NCI-H128 (cell line): Measurements from ENCODE around the gene TSPAN11.

Experiments used
- DNase-seq: peaks from one replicate; lab custom pipeline; 2025; ENCODE audit not compliant: unreplicated experiment; lab: John Stamatoyannopoulos, UW

The TSPAN11 gene

GRCh38 chr12:30910038-30910350, 16.6 kb upstream of the TSPAN11 start:
- no peak for DNase-seq

GRCh38 chr12:30911207-30911606, 15.3 kb upstream of the TSPAN11 start:
- DNase-seq = no peak

GRCh38 chr12:30913323-30913722, 13.2 kb upstream of the TSPAN11 start:
- DNase-seq = no peak

GRCh38 chr12:30914986-30915591, 11.5 kb upstream of the TSPAN11 start:
- DNase-seq = no peak

GRCh38 chr12:30923057-30923456, 3.5 kb upstream of the TSPAN11 start:
- no peak for DNase-seq

GRCh38 chr12:30925607-30926242, 823 bp upstream of the TSPAN11 start:
- no peak for DNase-seq

DNA sequence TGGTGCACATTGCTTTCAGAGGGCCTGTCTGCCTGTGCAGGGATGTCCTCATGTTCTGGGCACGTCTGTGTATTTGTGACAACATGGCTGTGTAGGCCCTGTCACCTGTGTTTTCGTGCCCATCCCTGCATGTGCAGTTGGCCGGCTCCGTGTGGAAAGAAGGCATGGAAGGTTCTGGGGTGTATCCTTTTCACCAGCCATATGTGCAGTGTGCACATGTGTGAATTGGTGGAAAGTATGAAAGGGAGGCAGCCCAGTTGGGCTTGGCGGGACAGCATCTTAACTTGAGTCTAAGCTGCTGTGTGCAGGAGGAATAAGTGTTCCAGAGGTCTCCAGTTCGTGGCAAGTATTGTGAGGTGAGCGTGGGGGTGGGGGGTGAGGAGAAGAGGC, 669 bp downstream of the TSPAN11 start:
- no peak for DNase-seq

GRCh38 chr12:30928356-30929244, 2.1 kb downstream of the TSPAN11 start:
- no peak for DNase-seq

- no peak for DNase-seq
Observed at GRCh38 chr12:30930238-30930637, 3.7 kb downstream of the TSPAN11 start.

- no peak for DNase-seq
Observed at GRCh38 chr12:30930641-30931040, 4.1 kb downstream of the TSPAN11 start.

- DNase-seq = no peak
Observed at GRCh38 chr12:30932881-30933280, 6.3 kb downstream of the TSPAN11 start.

- DNase-seq = no peak
Observed at GRCh38 chr12:30934811-30935210, 8.3 kb downstream of the TSPAN11 start.

DNA sequence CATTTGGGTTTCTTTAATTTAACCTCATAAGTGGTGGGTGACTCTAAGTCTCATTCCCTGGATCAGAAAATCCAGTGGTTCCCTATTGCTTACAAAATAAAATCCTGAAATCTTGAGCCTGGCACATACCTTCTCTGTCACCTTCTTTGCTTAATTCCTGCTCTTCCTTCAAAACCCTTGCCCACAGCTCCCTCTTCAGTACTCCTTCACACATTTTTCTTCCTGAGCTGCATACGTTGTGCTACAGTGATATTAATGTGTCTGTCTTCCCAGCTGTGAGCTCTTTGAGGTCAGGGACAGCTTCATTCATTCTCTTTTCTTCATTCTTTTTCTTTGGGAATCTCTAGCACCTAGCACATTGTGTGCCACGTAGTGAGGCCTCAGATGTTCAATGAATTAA, 9.5 kb downstream of the TSPAN11 start:
- no peak for DNase-seq

DNA sequence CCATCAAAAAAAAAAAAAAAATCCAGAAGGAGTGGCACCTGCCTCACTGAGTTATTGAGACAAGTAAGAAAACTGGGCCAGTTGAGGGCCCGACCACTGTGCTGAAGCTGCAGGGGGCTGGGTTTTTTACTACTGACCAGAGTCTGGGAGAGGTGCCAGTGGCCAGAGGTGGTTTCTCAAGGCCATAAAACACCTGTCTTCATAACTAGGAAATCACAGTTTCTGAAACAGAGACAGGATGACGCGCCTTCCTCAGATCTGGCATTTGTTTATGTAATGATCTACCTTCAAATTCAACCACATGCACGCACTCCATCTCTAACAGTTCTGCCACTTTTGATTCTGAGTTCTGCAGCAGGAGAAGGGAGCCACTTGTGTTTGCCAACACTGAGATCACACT, 12.7 kb downstream of the TSPAN11 start:
- DNase-seq = no peak

DNA sequence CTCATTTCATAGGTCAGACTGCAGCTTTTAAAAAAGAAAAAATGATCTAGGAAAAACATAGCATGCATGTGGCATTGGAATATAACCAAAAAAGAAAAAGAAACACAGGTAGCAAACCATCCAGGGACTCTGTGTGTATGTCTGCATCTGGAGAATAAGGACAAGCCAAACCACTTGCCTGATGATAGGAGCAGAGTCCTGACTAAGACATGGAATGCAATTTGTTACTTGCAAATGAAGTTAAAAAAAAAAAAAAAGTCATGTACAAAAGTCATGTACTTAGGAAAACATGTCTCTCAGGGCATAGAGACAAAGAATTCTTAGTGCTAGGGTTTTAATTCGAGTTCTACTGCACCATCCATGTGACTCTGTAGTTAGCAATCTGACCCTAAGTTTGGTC, 15.9 kb downstream of the TSPAN11 start:
- DNase-seq = no peak

- DNase-seq = no peak
Observed at GRCh38 chr12:30942936-30943335, 16.4 kb downstream of the TSPAN11 start.

DNA sequence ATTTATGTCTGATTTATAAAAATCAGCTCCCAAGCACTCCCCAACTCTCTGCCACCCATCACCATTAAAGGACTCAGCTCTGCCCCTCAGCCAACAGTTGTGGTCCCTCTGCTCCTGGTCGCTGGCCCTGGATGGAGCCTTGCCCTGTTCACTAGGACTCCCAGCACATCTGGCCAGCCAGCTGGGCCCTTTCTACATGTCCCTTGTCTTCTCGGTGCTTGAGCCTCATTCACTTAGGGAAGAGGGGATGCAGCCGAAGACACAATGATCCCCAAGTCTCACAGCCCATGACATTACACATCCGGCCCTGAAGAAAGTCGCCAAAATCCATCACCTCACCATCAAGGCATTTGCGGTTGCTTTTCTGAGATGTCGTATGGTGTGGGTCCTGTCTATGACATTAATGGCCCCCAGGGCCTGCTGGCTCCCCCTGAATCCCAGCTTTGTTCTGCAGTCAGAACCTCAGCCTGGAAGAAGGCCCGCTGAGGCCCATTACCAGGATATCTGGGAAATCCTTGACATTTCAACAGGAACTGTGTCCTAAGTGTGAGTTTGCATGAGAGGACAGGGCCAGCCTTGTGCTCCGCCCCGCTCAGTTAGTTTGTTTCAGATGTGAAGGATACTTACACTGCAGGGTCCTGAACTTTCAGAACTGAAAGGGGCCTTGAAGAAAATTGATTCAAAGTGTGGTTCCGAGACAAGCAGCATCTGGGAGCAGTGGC, 19.1 kb downstream of the TSPAN11 start:
- DNase-seq = no peak

- DNase-seq = no peak
Observed at GRCh38 chr12:30952015-30952414, 25.5 kb downstream of the TSPAN11 start.

- no peak for DNase-seq
Observed at GRCh38 chr12:30953257-30953656, 26.7 kb downstream of the TSPAN11 start.

GRCh38 chr12:30953951-30954751, 27.6 kb downstream of the TSPAN11 start:
- no peak for DNase-seq

- DNase-seq = no peak
Observed at GRCh38 chr12:30955214-30955613, 28.7 kb downstream of the TSPAN11 start.
